Liver (tissue), 9 donors: Measurements from ENCODE around the gene TMEM179. TPM values are rescaled to one million over a fixed set of nuclear protein-coding genes. Genes with fewer than 3 reads are reported as not detected.

Source experiments
- DNase-seq: peaks from one replicate; pipeline ENCODE4 v3.0.0-alpha.2; 2017; ENCODE audit warnings: low spot score
- H3K27ac ChIP-seq, 2 donors: one replicate each; pipeline ENCODE4 v1.7.0; 2013; ENCODE audit warnings: inconsistent platforms in 2 of 2, low read length in 2 of 2, control low read depth in 1 of 2, low read depth in 1 of 2, mild to moderate bottlenecking in 1 of 2
- H3K27me3 ChIP-seq, 4 donors: one replicate each; pipeline versions ENCODE4 v1.6.1 to v1.7.0; 2013; ENCODE audit warnings: low read length in 3 of 4, inconsistent platforms in 1 of 4, mild to moderate bottlenecking in 1 of 4, moderate library complexity in 1 of 4; ENCODE audit not compliant: control insufficient read depth in 4 of 4, insufficient read depth in 4 of 4
- H3K36me3 ChIP-seq, 4 donors: one replicate each; pipeline versions ENCODE4 v1.6.1 to v1.7.0; 2013; ENCODE audit warnings: low read length in 3 of 4, mild to moderate bottlenecking in 3 of 4, low read depth in 1 of 4, moderate library complexity in 1 of 4; ENCODE audit not compliant: control insufficient read depth in 4 of 4, insufficient read depth in 3 of 4
- H3K4me1 ChIP-seq, 4 donors: one replicate each; pipeline versions ENCODE4 v1.6.1 to v1.7.0; 2013; ENCODE audit warnings: low read length in 3 of 4, mild to moderate bottlenecking in 3 of 4, moderate library complexity in 1 of 4; ENCODE audit not compliant: control insufficient read depth in 4 of 4, insufficient read depth in 4 of 4
- H3K4me3 ChIP-seq, 3 donors: one replicate each; pipeline versions ENCODE4 v1.6.1 to v1.7.0; 2013; ENCODE audit warnings: low read length in 3 of 3, control low read depth in 1 of 3, low read depth in 1 of 3, mild to moderate bottlenecking in 1 of 3
- H3K9ac ChIP-seq, 2 donors: one replicate each; pipeline ENCODE4 v1.7.0; 2013; ENCODE audit warnings: low read length in 2 of 2, mild to moderate bottlenecking in 2 of 2, moderate library complexity in 2 of 2, control low read depth in 1 of 2, low read depth in 1 of 2
- H3K9me3 ChIP-seq, 4 donors: one replicate each; pipeline versions ENCODE4 v1.6.1 to v1.7.0; 2013; ENCODE audit warnings: low read length in 3 of 4; ENCODE audit not compliant: control insufficient read depth in 4 of 4
- EGR1 ChIP-seq, 2 donors: IDR thresholded peaks; 2 replicates each; pipeline ENCODE4 v1.6.1; 2016 to 2018; ENCODE audit warnings: antibody characterized with exemption in 2 of 2, low read depth in 2 of 2
- FOXA1 ChIP-seq: IDR thresholded peaks from 2 replicates; pipeline ENCODE4 v1.6.1; 2016; ENCODE audit warnings: antibody characterized with exemption
- FOXA2 ChIP-seq: IDR thresholded peaks from 2 replicates; pipeline ENCODE4 v1.6.1; 2016; ENCODE audit warnings: antibody characterized with exemption
- GABPA ChIP-seq, 2 donors: IDR thresholded peaks in 1 of 2; conservative IDR thresholded peaks in 1 of 2; 2 replicates each; pipeline ENCODE4 v1.6.1; 2016; ENCODE audit warnings: antibody characterized with exemption in 2 of 2, mild to moderate bottlenecking in 1 of 2, moderate library complexity in 1 of 2
- HNF4A ChIP-seq, 2 donors: conservative IDR thresholded peaks; 2 replicates each; pipeline ENCODE4 v1.6.1; 2016; ENCODE audit warnings: antibody characterized with exemption in 2 of 2, mild to moderate bottlenecking in 2 of 2
- HNF4G ChIP-seq: IDR thresholded peaks from 2 replicates; pipeline ENCODE4 v1.6.1; 2016; ENCODE audit warnings: antibody characterized with exemption
- JUND ChIP-seq, 2 donors: IDR thresholded peaks; 2 replicates each; pipeline ENCODE4 v1.6.1; 2016; ENCODE audit warnings: antibody characterized with exemption in 2 of 2
- NR2F2 ChIP-seq: IDR thresholded peaks from 2 replicates; pipeline ENCODE4 v1.6.1; 2016; ENCODE audit warnings: antibody characterized with exemption
- RAD21 ChIP-seq, 2 donors: IDR thresholded peaks; 2 replicates each; pipeline ENCODE4 v1.6.1; 2016; ENCODE audit warnings: antibody characterized with exemption in 2 of 2, mild to moderate bottlenecking in 2 of 2
- RXRA ChIP-seq, 2 donors: IDR thresholded peaks; 2 replicates each; pipeline ENCODE4 v1.6.1; 2017 to 2018; ENCODE audit warnings: antibody characterized with exemption in 2 of 2, mild to moderate bottlenecking in 1 of 2
- SP1 ChIP-seq: IDR thresholded peaks from 2 replicates; pipeline ENCODE4 v1.6.1; 2018; ENCODE audit warnings: antibody characterized with exemption, mild to moderate bottlenecking
- TAF1 ChIP-seq: conservative IDR thresholded peaks from 2 replicates; pipeline ENCODE4 v1.6.1; 2016; ENCODE audit warnings: antibody characterized with exemption, mild to moderate bottlenecking
- YY1 ChIP-seq: IDR thresholded peaks from 2 replicates; pipeline ENCODE4 v1.6.1; 2016; ENCODE audit warnings: antibody characterized with exemption, mild to moderate bottlenecking
- WGBS: extraction: QIAGEN DNeasy Blood & Tissue Kit; methylation state at CpG from one replicate; pipeline ENCODE4 v1.1.7; 2013; 5-methylcytosine and 5-hydroxymethylcytosine counted together
- polyA plus RNA-seq, 2 donors: library from polyadenylated mRNA; stranded (reverse) in 1 of 2; unstranded in 1 of 2; fragments of 200-250 nt in 1 of 2; fragments of >200 nt in 1 of 2; fragmentation: Nextera tagmentation in 1 of 2; extraction: Ambion mirVana in 1 of 2; gene quantifications; one replicate each; pipeline versions ENCODE4 v1.2.1 to v1.2.3, GENCODE V29; 2013 to 2015
- total RNA-seq, 2 donors: library from RNA; depleted of rRNA; stranded (reverse); fragments of >200 nt; gene quantifications; one replicate each; pipeline ENCODE4 v1.2.3, GENCODE V29; 2014
- TF ChIP-seq, protein P1 (sequence below): fragments of 150-350 bp; IDR thresholded peaks from 2 replicates; pipeline ENCODE4 v1.5.1; 2017; ENCODE audit warnings: improper control_type of control experiment, low read depth, low read length; ENCODE audit not compliant: missing input control
- TF ChIP-seq, protein P2 (sequence below): IDR thresholded peaks from 2 replicates; pipeline ENCODE4 v1.6.1; 2016; ENCODE audit warnings: antibody characterized with exemption
- TF ChIP-seq, protein P3 (sequence below): IDR thresholded peaks from 2 replicates; pipeline ENCODE4 v1.6.1; 2016; ENCODE audit warnings: antibody characterized with exemption, mild to moderate bottlenecking
- TF ChIP-seq, protein P4 (sequence below): IDR thresholded peaks from 2 replicates; pipeline ENCODE4 v1.6.1; 2016; ENCODE audit warnings: antibody characterized with exemption
- TF ChIP-seq, protein P5 (sequence below): IDR thresholded peaks from 2 replicates; pipeline ENCODE4 v1.6.1; 2016; ENCODE audit warnings: antibody characterized with exemption
- donor health status: healthy.
- donor health status: healthy.
- donor health status: healthy.
- donor health status: healthy.
- donor health status: healthy.

The TMEM179 gene
- total and polyA plus RNA-seq, 4 donors = 0.12 to 0.37 TPM; not detected in 2

DNA sequence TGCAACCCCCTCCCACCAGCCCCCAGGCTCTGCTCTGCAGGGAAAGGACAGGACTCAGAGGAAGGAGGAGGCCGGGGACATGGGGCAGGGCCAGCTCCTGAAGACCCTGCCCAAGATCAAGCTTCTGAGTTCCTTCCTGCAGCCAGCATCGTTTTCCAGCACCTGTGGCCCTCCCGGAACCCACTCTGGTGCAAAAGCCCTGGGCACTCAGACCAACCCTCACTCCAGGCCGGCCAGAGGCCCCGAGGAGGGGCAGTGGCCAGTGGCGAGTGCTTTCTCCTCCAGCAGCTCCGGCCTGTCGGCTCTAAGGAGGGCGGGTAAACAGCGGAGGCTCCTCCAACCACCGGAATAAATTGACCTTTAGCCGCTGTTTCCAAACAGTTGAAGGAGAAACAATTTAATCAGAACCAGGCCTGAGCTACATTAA, 10.8 kb downstream of the TMEM179 start:
- Histone ChIP-seq H3K4me1 (no peaks in the 10 kb centered on the region), H3K27me3 (peaks cover 0 to 2% (median 0%) of the 10 kb centered on the region in 4 donors), H3K27ac (no peak overlapping the region), H3K36me3 (no peaks in the 10 kb centered on the region), H3K9ac (no peak overlapping the region), H3K4me3 (no peak overlapping the region), H3K9me3 (no peaks in the 10 kb centered on the region)
- TF ChIP-seq, protein P1, sequence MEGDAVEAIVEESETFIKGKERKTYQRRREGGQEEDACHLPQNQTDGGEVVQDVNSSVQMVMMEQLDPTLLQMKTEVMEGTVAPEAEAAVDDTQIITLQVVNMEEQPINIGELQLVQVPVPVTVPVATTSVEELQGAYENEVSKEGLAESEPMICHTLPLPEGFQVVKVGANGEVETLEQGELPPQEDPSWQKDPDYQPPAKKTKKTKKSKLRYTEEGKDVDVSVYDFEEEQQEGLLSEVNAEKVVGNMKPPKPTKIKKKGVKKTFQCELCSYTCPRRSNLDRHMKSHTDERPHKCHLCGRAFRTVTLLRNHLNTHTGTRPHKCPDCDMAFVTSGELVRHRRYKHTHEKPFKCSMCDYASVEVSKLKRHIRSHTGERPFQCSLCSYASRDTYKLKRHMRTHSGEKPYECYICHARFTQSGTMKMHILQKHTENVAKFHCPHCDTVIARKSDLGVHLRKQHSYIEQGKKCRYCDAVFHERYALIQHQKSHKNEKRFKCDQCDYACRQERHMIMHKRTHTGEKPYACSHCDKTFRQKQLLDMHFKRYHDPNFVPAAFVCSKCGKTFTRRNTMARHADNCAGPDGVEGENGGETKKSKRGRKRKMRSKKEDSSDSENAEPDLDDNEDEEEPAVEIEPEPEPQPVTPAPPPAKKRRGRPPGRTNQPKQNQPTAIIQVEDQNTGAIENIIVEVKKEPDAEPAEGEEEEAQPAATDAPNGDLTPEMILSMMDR = no peak
- no peak for TF ChIP-seq HNF4G
- TF ChIP-seq, protein P2, sequence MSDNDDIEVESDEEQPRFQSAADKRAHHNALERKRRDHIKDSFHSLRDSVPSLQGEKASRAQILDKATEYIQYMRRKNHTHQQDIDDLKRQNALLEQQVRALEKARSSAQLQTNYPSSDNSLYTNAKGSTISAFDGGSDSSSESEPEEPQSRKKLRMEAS = no peak
- no peak for TF ChIP-seq HNF4A (conservative IDR thresholded peaks at IDR 0.05)
- TF ChIP-seq TAF1 = no peak
- no peak for TF ChIP-seq NR2F2
- TF ChIP-seq, protein P3, sequence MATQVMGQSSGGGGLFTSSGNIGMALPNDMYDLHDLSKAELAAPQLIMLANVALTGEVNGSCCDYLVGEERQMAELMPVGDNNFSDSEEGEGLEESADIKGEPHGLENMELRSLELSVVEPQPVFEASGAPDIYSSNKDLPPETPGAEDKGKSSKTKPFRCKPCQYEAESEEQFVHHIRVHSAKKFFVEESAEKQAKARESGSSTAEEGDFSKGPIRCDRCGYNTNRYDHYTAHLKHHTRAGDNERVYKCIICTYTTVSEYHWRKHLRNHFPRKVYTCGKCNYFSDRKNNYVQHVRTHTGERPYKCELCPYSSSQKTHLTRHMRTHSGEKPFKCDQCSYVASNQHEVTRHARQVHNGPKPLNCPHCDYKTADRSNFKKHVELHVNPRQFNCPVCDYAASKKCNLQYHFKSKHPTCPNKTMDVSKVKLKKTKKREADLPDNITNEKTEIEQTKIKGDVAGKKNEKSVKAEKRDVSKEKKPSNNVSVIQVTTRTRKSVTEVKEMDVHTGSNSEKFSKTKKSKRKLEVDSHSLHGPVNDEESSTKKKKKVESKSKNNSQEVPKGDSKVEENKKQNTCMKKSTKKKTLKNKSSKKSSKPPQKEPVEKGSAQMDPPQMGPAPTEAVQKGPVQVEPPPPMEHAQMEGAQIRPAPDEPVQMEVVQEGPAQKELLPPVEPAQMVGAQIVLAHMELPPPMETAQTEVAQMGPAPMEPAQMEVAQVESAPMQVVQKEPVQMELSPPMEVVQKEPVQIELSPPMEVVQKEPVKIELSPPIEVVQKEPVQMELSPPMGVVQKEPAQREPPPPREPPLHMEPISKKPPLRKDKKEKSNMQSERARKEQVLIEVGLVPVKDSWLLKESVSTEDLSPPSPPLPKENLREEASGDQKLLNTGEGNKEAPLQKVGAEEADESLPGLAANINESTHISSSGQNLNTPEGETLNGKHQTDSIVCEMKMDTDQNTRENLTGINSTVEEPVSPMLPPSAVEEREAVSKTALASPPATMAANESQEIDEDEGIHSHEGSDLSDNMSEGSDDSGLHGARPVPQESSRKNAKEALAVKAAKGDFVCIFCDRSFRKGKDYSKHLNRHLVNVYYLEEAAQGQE = no peak
- no peak for TF ChIP-seq JUND (IDR thresholded peaks at IDR 0.05)
- no peak for TF ChIP-seq GABPA (IDR thresholded peaks at IDR 0.05 in 1 of 2, conservative IDR thresholded peaks at IDR 0.05 in 1 of 2)
- no peak for TF ChIP-seq RXRA (IDR thresholded peaks at IDR 0.05)
- TF ChIP-seq YY1 = no peak
- no peak for TF ChIP-seq SP1
- TF ChIP-seq FOXA2 = no peak
- TF ChIP-seq, protein P4, sequence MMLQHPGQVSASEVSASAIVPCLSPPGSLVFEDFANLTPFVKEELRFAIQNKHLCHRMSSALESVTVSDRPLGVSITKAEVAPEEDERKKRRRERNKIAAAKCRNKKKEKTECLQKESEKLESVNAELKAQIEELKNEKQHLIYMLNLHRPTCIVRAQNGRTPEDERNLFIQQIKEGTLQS = no peak
- 72% methylated on average over 12 of the region's 12 CpGs for WGBS
- no peak for DNase-seq

DNA sequence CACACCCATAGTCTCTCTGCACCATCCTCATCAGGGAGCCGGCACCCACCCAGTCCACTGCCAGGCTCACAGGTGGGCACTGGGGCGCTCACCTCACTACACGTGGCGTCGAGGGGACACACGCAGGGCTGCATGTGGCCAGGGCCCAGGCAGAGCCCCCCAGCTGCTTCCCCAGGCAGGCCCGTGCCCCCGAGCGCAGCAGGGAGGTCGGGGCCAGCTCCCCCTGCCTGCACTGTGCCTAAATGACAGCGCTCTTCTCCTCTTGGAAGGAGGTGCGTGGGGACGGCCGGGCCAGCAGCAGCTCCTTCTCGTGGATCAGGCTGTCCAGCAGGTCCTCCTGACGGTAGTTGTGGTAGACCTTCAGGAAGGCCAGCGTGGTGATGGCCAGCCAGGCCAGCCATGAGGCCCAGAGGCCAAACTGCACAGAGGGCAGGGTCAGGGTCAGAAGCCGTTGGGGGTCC, 11.3 kb downstream of the TMEM179 start:
- Histone ChIP-seq H3K4me1 (no peaks in the 10 kb centered on the region), H3K36me3 (no peaks in the 10 kb centered on the region), H3K9ac (no peak overlapping the region), H3K27ac (no peak overlapping the region), H3K4me3 (no peak overlapping the region), H3K27me3 (peaks cover 0 to 2% (median 0%) of the 10 kb centered on the region in 4 donors), H3K9me3 (no peaks in the 10 kb centered on the region)
- DNase-seq = no peak
- WGBS = 70% methylated on average over 18 of the region's 18 CpGs
- TF ChIP-seq NR2F2 (no peak), TAF1 (no peak), HNF4A (conservative IDR thresholded peaks at IDR 0.05) (no peak), FOXA2 (no peak), YY1 (no peak), EGR1 (IDR thresholded peaks at IDR 0.05; ENCODE audit: low read depth in 2 of 2) (no peak), RXRA (IDR thresholded peaks at IDR 0.05) (no peak), JUND (IDR thresholded peaks at IDR 0.05) (no peak), HNF4G (no peak), FOXA1 (no peak), RAD21 (IDR thresholded peaks at IDR 0.05) (no peak), GABPA (IDR thresholded peaks at IDR 0.05 in 1 of 2, conservative IDR thresholded peaks at IDR 0.05 in 1 of 2) (no peak)
- TF ChIP-seq, protein P1 = no peak
- TF ChIP-seq, protein P2 = no peak
- TF ChIP-seq, protein P5, sequence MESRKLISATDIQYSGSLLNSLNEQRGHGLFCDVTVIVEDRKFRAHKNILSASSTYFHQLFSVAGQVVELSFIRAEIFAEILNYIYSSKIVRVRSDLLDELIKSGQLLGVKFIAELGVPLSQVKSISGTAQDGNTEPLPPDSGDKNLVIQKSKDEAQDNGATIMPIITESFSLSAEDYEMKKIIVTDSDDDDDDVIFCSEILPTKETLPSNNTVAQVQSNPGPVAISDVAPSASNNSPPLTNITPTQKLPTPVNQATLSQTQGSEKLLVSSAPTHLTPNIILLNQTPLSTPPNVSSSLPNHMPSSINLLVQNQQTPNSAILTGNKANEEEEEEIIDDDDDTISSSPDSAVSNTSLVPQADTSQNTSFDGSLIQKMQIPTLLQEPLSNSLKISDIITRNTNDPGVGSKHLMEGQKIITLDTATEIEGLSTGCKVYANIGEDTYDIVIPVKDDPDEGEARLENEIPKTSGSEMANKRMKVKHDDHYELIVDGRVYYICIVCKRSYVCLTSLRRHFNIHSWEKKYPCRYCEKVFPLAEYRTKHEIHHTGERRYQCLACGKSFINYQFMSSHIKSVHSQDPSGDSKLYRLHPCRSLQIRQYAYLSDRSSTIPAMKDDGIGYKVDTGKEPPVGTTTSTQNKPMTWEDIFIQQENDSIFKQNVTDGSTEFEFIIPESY = no peak
